KOPT-K1 (cell line): ENCODE data around the gene PARP9.
A peak's percentile ranks its signal among the peaks of the same experiment; 100 is the strongest.
"Not testable (repeated sequence)": the region's sequence is repeated elsewhere in the genome, so short reads cannot be mapped to it uniquely, and the experiment has no call there.

ENCODE experiments used
- H3K27ac ChIP-seq: fragments of 200-600 bp; sonication (generic); 2 replicates; pipeline ENCODE4 v1.5.1; 2016; ENCODE audit warnings: antibody characterized with exemption, mild to moderate bottlenecking, low read depth, low read length; ENCODE audit not compliant: poor library complexity, severe bottlenecking
- H3K36me3 ChIP-seq: fragments of 200-600 bp; sonication (generic); 2 replicates; pipeline ENCODE4 v1.5.1; 2017; ENCODE audit warnings: antibody characterized with exemption, mild to moderate bottlenecking, low read length, moderate library complexity; ENCODE audit not compliant: insufficient read depth
- H3K9me3 ChIP-seq: fragments of 200-600 bp; sonication (generic); 2 replicates; pipeline ENCODE4 v1.5.1; 2017; ENCODE audit warnings: antibody characterized with exemption, low read length, mild to moderate bottlenecking; ENCODE audit not compliant: insufficient read depth, poor library complexity, severe bottlenecking

Gene PARP9

DNA sequence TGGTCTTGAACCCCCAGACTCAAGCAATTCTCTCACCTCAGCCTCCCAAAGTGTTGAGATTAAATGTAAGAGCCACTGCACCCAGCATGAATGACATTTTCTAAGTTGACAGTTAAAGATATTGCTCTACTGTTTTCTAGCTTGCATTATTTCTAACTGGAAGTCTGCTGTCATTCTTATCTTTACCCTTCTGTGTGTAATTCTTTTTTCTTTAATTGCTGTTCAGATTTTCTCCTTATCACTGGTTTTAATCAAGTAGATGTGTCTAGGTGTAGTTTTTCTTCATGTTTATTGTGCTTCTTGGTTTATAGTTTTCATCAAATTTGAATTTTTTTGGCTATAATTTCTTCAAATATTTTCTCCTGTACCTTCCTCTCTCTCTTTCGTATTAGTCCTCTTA, 18.3 kb upstream of the PARP9 start:
- H3K27ac ChIP-seq: no peak overlapping the region
- H3K36me3 ChIP-seq: no peaks in the 10 kb centered on the region
- H3K9me3 ChIP-seq: peaks cover 29% of the 10 kb centered on the region

DNA sequence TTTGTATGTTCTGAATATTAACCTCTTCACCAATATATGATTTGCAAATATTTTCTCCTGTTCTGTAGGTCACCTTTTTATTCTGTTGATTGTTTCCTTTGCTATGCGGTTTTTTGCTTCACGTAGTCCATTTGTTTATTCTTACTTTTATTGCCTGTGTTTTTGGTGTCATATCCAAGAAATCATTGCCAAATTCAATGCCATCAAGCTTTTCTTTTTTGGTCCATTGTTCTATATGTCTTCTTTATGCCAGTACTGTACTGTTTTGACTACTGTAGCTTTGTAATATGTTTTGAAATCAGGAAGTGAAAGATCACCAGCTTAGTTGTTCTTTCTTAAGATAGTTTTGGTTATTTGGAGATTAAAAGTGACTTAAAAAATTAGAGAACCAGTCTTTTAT, 17.5 kb upstream of the PARP9 start:
- H3K9me3 ChIP-seq: peaks cover 29% of the 10 kb centered on the region

DNA sequence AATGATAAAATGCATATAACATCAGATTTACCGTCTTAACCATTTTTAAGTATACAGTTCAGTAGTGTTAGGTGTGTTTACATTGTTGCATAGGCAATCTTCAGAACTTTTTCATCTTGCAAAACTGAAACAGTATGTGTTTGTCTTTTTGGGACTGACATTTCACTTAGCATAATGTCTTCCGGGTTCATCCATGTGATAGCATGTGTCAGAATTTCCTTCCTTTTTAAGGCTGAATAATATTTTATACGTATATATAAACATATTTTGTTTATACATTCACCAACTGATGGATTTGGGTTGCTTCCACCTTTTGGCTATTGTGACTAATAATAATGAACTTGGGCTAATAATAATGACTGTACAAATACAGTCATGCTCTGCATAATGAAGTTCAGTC, 16.4 kb upstream of the PARP9 start:
- H3K27ac ChIP-seq: no peak overlapping the region
- peaks cover 29% of the 10 kb centered on the region for H3K9me3 ChIP-seq
- no peaks in the 10 kb centered on the region for H3K36me3 ChIP-seq

More for the DNA sequence above, 17.5 kb upstream of the PARP9 start:
- H3K36me3 ChIP-seq: no peaks in the 10 kb centered on the region
- H3K27ac ChIP-seq: no peak overlapping the region

DNA sequence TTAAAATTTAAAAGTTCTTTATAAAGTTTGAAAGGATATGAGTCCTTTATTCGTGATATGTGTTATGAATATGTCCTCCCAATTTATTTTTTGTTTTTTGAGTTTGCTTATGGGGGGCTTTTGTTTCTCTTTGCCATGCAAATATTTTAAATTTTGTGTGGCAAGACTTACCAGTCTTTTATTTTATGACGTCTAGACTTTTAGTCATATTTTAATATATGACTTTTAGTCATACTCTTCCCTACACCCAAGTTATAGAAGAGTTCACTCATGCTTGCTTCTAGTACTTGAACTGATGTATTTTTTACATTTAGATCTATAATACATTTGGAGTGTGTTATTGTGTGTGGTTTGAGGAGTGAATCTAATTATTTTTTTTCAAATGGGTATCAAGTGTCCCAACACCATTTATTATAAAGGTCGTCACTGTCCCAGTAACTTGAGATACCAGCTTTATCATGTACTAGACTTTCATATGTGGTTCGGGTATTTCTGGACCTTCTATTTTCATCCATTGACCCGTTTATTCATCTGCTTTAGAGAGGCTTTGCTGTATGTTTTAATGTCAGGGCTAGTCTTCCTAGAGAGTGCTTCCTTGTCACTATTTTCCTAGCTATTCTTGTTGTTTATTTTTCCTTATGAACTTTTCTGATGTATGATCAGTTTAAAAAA, 14.1 kb upstream of the PARP9 start:
- peak overlapping the region; percentile 61 for H3K27ac ChIP-seq
- H3K36me3 ChIP-seq: peaks cover 15% of the 10 kb centered on the region
- peaks cover 21% of the 10 kb centered on the region for H3K9me3 ChIP-seq

DNA sequence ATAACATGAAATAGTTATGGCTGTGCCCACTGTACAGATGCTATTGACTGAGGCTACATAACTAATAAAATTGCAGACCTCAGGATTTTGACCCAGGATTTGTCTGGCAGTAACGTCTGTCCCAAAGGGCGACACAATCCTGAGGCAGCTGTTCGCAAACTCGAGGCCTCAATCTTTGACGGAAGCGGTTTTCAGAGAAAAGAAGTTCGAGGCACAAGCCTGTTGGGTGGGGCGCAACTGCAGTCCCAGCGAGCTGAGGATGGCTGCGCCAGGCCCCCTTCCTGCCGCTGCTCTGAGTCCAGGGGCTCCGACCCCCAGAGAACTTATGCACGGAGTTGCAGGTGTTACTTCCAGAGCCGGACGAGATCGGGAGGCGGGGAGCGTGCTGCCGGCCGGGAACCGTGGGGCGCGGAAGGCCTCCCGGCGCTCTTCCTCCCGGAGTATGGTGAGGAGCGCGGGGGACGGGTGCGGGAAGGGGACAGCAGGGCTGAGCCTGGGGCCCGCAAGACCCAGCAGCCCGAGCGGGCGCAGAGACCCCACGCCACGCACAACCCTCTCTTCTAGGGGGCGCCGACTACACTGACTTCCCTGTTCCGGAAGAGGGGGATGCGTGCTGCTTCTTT, 13.4 kb upstream of the PARP9 start, which contains the start of gene PARP15:
PARP15 (plus strand) TSS at position 242 of the 623 bp plus-strand sequence; CDS start at position 260, 18 bp downstream.
- H3K27ac ChIP-seq: peak within 1 kb of the TSS; percentile 61
- peaks cover 15% of the 10 kb centered on the region for H3K9me3 ChIP-seq

DNA sequence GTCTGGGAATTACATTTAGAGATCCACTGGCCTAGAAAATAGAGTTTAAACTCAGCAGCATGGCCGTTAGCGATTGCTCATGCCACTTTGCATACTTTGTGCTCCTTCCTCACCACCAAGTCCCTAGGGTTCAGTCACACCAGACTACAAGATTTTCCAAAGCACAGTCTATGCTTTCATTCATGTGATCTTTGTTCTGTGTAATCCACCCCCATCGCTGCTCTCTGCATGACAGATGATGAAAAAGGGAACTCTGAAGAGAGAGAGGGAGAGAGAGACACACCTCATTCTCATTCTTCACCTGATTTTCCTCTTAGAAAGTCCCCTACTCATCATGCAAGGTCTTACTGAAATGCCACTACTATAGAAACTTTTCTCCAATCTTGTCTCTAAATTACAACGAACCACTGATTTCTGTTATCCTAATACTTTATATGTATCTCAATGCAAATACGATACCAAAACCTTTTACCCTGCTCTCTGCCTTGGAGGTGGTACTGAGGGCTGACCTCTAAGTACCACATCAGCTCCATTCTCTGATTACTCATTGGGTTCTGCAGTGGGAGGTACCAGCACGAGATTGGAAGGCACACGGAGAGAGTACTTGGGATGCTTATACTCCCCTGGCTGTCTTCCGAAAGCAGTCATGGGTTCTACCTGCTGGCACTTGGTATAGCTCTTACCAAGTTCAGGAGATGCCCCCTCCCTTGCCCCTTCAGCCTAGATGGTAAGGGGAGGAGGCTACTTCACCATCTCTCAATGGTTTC, 12.3 kb upstream of the PARP9 start:
- H3K9me3 ChIP-seq: peaks cover 3% of the 10 kb centered on the region
- peaks cover 33% of the 10 kb centered on the region for H3K36me3 ChIP-seq
- no peak overlapping the region for H3K27ac ChIP-seq

More for the DNA sequence above, 13.4 kb upstream of the PARP9 start, which contains the start of gene PARP15:
- peaks cover 22% of the 10 kb centered on the region for H3K36me3 ChIP-seq

DNA sequence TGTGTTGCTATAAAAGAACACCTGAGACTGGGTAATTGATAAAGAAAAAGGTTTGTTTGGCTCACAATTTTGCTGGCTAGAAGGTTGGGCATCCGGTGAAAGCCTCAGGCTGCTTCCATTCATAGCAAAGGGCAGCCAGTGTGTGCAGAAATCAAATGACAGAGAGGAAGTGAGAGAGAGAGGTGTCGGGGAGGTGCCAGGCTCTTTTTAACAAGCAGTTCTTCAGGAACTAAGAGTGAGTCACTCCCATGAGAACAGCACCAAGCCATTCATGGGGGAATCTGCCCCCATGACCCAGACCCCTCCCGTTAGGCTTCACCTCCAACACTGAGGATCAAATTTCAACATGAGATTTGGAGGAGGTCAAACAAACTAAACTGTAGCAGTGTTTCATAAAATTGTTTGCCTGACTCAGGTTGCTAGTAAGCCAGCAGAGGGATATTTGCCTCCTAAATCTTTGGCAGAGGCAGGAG, 8.9 kb upstream of the PARP9 start:
- Histone ChIP-seq H3K36me3 (peaks cover 67% of the 10 kb centered on the region), H3K27ac (no peak overlapping the region)

DNA sequence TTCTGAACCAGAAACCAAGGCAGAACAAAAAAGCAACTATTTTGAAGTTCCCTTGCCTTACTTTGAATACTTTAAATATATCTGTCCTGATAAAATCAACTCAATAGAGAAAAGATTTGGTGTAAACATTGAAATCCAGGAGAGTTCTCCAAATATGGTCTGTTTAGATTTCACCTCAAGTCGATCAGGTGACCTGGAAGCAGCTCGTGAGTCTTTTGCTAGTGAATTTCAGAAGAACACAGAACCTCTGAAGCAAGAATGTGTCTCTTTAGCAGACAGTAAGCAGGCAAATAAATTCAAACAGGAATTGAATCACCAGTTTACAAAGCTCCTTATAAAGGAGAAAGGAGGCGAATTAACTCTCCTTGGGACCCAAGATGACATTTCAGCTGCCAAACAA, 4.7 kb upstream of the PARP9 start:
- Histone ChIP-seq H3K36me3 (peaks cover 83% of the 10 kb centered on the region), H3K9me3 (no peaks in the 10 kb centered on the region), H3K27ac (no peak overlapping the region)

More for the DNA sequence above, 8.9 kb upstream of the PARP9 start:
- H3K9me3 ChIP-seq: no peaks in the 10 kb centered on the region

DNA sequence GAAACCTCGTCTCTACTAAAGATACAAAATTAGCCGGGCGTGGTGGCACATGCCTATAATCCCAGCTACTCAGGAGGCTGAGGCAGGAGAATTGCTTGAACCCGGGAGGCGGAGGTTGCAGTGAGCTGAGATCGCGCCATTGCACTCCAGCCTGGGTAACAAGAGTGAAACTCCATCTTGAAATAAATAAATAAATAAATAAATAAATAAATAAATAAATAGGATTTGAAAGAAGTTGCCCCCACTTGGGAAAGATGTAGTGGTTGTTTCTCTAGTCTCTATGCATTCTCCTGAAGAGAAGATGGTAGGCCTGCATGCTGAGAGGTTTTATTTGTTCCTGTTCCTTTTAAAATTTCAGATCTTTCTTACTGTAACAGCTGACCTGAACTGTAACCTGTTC, 4.0 kb upstream of the PARP9 start:
- H3K9me3 ChIP-seq, H3K27ac ChIP-seq: not testable (repeated sequence)
- H3K36me3 ChIP-seq: peaks cover 77% of the 10 kb centered on the region

DNA sequence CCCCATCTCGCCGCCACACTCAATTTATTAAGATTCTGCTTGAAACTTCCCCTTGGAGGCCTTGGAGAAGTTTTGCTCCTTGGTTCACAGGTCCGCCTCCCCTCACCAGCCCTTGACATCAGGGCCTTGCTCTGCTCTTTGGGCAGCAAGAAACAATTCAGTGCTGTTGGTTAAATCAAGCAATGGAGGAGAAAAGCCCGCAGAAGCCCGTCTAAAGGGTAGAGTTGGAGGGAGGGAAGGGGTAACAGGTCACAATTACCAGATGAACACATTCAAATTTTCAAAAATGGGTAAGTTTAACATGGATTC, 429 bp downstream of the PARP9 start:
- Histone ChIP-seq H3K36me3 (peaks cover 44% of the 10 kb centered on the region), H3K9me3 (no peaks in the 10 kb centered on the region), H3K27ac (peak overlapping the region; percentile 97)

DNA sequence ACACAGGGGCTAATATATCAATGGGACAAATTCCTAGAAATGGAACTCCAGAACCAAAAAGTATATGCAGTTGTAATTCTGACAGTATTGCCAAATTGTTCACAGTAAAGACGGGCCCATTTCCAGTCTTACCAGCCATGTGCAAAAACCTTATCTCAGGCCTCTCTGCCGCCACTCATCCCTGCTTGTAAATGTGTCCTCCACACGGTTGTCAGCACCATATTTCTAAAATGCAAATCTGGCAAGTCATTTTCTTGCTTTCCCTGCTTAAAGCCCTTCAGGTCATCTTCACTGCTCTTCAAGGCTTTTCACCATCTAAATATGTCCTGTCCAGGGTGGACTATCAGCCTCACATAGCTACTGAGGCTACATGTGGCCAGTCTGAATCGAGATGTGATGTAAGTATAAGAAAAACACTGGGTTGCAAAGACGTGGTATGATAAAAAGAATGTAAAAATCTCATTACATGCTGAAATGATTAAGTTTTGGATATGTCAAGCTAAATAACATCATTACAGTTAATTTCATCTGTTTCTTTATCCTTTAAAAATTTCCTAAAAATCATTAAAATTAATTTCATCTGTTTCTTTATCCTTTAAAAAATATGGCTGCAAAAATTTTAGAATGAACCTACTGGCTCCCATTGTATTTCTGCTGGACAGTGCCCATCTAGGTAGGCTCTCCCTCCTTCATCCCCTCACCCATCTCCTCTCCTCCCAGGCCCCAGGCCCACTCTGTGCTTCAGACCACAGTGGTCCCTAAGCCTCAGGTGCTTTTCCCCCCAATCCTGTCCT, 980 bp downstream of the PARP9 start:
- H3K27ac ChIP-seq: peak overlapping the region; percentile 97
- H3K9me3 ChIP-seq: no peaks in the 10 kb centered on the region
- peaks cover 44% of the 10 kb centered on the region for H3K36me3 ChIP-seq

DNA sequence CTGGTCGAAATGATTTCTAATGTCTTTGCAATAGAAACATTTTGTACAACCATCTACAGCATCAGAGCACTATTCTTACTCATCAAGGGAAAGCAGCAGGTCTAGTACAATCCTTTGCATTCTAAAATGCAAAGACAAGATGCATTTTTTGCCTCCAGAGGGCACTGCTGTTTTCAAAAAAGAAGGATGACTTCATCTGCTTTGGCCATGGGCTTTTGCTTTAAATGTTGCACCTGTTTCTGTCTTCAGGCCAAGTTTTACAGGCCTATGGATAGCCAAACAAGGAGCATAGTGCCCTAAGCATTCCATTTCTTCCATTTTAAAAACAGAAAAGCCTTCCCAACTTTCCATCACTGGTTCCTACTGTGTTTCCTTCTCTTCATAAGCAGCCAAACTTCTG, 3.4 kb downstream of the PARP9 start:
- Histone ChIP-seq H3K36me3 (peaks cover 44% of the 10 kb centered on the region), H3K27ac (no peak overlapping the region), H3K9me3 (no peaks in the 10 kb centered on the region)

DNA sequence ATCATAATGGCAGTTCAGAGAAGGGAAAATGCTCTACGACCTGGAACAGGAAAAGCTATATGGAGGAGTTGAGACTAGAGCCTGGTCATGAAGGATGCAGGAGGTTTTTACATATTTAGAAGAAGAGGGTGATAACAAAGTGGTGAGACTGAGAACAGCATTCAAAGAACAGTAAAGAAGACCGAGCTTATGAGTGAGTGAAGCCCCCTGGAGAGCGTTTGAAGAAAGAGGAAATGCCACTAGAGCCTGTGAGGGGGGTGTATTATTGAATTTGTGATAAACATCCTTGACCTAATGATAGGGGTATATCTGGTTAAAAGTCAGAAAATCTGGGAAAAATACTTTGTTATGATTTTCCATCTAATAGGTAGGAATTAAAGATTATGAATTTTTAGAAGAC, 4.2 kb downstream of the PARP9 start:
- no peaks in the 10 kb centered on the region for H3K9me3 ChIP-seq
- H3K36me3 ChIP-seq: peaks cover 49% of the 10 kb centered on the region
- no peak overlapping the region for H3K27ac ChIP-seq

DNA sequence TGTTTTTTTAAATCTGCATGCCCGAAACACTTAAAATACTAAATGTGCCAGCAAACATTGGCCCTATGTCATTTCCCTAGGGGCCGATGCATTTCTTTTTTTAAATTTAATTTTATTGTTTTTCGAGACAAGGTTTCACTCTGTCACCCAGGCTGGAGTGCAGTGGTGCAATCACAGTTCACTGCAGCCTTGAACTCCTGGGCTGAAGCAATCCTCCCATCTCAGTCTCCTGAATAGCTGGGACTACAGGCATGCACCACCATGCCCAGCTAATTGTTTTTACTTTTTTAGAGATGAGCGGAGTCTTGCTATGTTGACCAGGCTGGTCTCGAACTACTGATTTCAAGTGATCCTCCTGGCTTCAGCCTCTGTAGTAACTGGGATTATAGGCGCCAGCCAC, 5.5 kb downstream of the PARP9 start:
- Histone ChIP-seq H3K36me3 (peaks cover 62% of the 10 kb centered on the region), H3K9me3 (no peaks in the 10 kb centered on the region), H3K27ac (no peak overlapping the region)

DNA sequence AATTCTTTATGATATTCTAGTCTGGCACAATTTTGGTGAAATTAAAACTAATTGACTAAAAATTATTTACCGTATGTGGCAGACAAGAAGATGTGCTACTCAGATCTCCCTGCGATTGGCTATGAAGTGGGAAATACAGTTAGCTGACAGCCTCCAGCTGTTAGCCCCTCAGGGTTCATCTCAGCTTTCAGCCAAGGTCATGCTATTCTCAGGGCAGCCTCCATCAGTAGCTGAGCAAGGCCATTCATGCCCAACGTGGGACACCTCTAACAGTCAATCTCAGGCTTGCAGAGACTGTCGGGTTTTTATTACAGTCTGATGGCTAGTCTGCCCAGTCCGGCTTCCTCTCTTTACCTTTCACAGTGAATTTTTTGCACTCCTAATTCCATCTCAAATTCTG, 6.7 kb downstream of the PARP9 start:
- H3K9me3 ChIP-seq: no peaks in the 10 kb centered on the region
- no peak overlapping the region for H3K27ac ChIP-seq
- peaks cover 74% of the 10 kb centered on the region for H3K36me3 ChIP-seq
